HepG2 (cell line): ENCODE results near the gene PHRF1. TPM values are rescaled to one million over a fixed set of nuclear protein-coding genes. Genes with fewer than 3 reads are reported as not detected.

Experiments
- ATAC-seq: fragments of 200-7000 bp; cut with Tn5 transposase; 3 replicates; pipeline ENCODE4 v1.9.1; 2020; ENCODE audit warnings: mild to moderate bottlenecking, moderate library complexity
- BruUV-seq: library from RNA; stranded (reverse); fragments of 400-500 nt; replicated peaks from 2 replicates; lab custom pipeline; 2021; lab: Mats Ljungman, UMichigan
- CTCF ChIA-PET: fragments of 300-600 bp; formaldehyde crosslinking; extraction: SDS; loops from one replicate; lab custom pipeline; 2021; ENCODE audit warnings: low total read pairs, inconsistent platforms, low intra/inter-chr PET ratio; lab: Yijun Ruan, JAX
- POLR2A ChIA-PET: fragments of 350-600 bp; sonication (Branson Sonifier 250); formaldehyde crosslinking; loops from one replicate; lab custom pipeline; 2020; ENCODE audit warnings: antibody characterized with exemption, inconsistent platforms; lab: Yijun Ruan, JAX
- DNase-seq: peaks from one replicate; pipeline ENCODE4 v3.0.0-alpha.2; 2015; ENCODE audit warnings: low spot score
- FAIRE-seq: peaks from 3 replicates; lab custom pipeline; 2011; peaks lifted over from hg19 to GRCh38; lab: Jason Lieb, UNC
- H2AFZ ChIP-seq: one replicate; pipeline ENCODE4 v1.6.1; 2011; ENCODE audit warnings: low read length, inconsistent platforms
- H3K27ac ChIP-seq: fragments of 300-600 bp; 3 replicates; pipeline ENCODE4 v1.8.0; 2011; ENCODE audit warnings: mixed run types, mild to moderate bottlenecking, mixed read lengths, low read length, inconsistent platforms; ENCODE audit not compliant: insufficient read depth; ENCODE audit errors: extremely low read length
- H3K27me3 ChIP-seq, 2 experiments: fragments of 200-600 bp in 1 of 2; 2 replicates in 1 of 2; 3 replicates in 1 of 2; pipeline versions ENCODE4 v1.6.0 to v1.8.0; 2011; ENCODE audit warnings: low read length in 2 of 2, mild to moderate bottlenecking in 2 of 2, moderate library complexity in 2 of 2, inconsistent platforms in 1 of 2; ENCODE audit not compliant: insufficient read depth in 2 of 2, control insufficient read depth in 1 of 2
- H3K36me3 ChIP-seq, 2 experiments: fragments of 200-600 bp in 1 of 2; replicated peaks in 1 of 2; 2 replicates in 1 of 2; 3 replicates in 1 of 2; pipeline versions ENCODE4 v1.5.1 to v1.8.0; 2011; ENCODE audit warnings: low read length in 2 of 2, inconsistent platforms in 1 of 2; ENCODE audit not compliant: insufficient read depth in 2 of 2, control insufficient read depth in 1 of 2
- H3K4me1 ChIP-seq: 2 replicates; pipeline ENCODE4 v1.5.1; 2012; ENCODE audit warnings: low read length, inconsistent platforms; ENCODE audit not compliant: insufficient read depth
- H3K4me2 ChIP-seq: 2 replicates; pipeline ENCODE4 v1.6.0; 2011; ENCODE audit warnings: low read depth, low read length, inconsistent platforms
- H3K4me3 ChIP-seq, 3 experiments: fragments of 200-600 bp in 1 of 3; sonication (generic), shearing (Covaris generic) in 1 of 3; replicated peaks in 1 of 3; 2 replicates each; pipeline ENCODE4 v1.5.1; 2011 to 2016; ENCODE audit warnings: low read length in 3 of 3, inconsistent platforms in 2 of 3, low read depth in 2 of 3, mild to moderate bottlenecking in 2 of 3, control low read depth in 1 of 3, mixed read lengths in 1 of 3; ENCODE audit not compliant: insufficient read depth in 1 of 3
- H3K79me2 ChIP-seq: one replicate; pipeline ENCODE4 v1.6.1; 2011; ENCODE audit warnings: low read length, inconsistent platforms; ENCODE audit not compliant: insufficient read depth
- H3K9ac ChIP-seq: 2 replicates; pipeline ENCODE4 v1.6.0; 2011; ENCODE audit warnings: mild to moderate bottlenecking, low read depth, low read length, inconsistent platforms; ENCODE audit not compliant: insufficient read depth
- H3K9me3 ChIP-seq: 2 replicates; pipeline ENCODE4 v1.5.1; 2012; ENCODE audit warnings: mild to moderate bottlenecking, low read length
- H4K20me1 ChIP-seq: 2 replicates; pipeline ENCODE4 v1.6.0; 2011; ENCODE audit warnings: inconsistent platforms, mild to moderate bottlenecking, low read length, moderate library complexity; ENCODE audit not compliant: insufficient read depth
- AGO2 ChIP-seq: fragments of 200-400 bp; formaldehyde crosslinking; optimal IDR thresholded peaks from 2 replicates; pipeline ENCODE3; 2017; ENCODE audit warnings: mild to moderate bottlenecking, low read depth, low read length, moderate library complexity
- SATB2 ChIP-seq: sonication (generic); formaldehyde crosslinking; IDR thresholded peaks from 2 replicates; pipeline ENCODE4 v1.5.0; 2020; ENCODE audit warnings: missing genetic modification reagents
- ZSCAN22 ChIP-seq: sonication (generic); formaldehyde crosslinking; IDR thresholded peaks from 2 replicates; pipeline ENCODE4 v1.4.0; 2020; ENCODE audit warnings: mild to moderate bottlenecking, missing genetic modification reagents
- WGBS: methylation state at CpG from one replicate; pipeline ENCODE4 v1.1.6; 2017; ENCODE audit warnings: low lambda C conversion rate; 5-methylcytosine and 5-hydroxymethylcytosine counted together
- in situ Hi-C: cut with HindIII; loops from 2 replicates; pipeline ENCODE4 v1.10.0; 2017; ENCODE audit warnings: low pct_unique_long_range_greater_than_20kb; ENCODE audit not compliant: extremely low pct_ligation_motif_present
- intact Hi-C: fragments of 100-400 bp; cut with micrococcal nuclease; formaldehyde crosslinking; loops from one replicate; pipeline ENCODE4 v1.10.0; 2022; ENCODE audit not compliant: unreplicated experiment
- polyA plus RNA-seq, 8 experiments: library from polyadenylated mRNA; depleted of rRNA in 3 of 8; stranded (reverse) in 7 of 8; unstranded in 1 of 8; fragments of >200 nt; fragmentation: Illumina TruSeq in 4 of 8; extraction: Trizol in 4 of 8; gene quantifications; 2 replicates each; pipeline versions ENCODE4 v1.2.1 to v1.2.3, GENCODE V29; 2011 to 2016; ENCODE audit warnings: low read depth in 4 of 8, missing spikeins in 1 of 8, mixed read lengths in 1 of 8; ENCODE audit not compliant: insufficient read depth in 1 of 8
- total RNA-seq, 5 experiments: library from RNA; depleted of rRNA; stranded (reverse); fragments of >200 nt; fragmentation: Illumina TruSeq; extraction: Trizol; gene quantifications; 2 replicates each; pipeline ENCODE4 v1.2.3, GENCODE V29; 2016; ENCODE audit warnings: low read depth in 1 of 5
- TF ChIP-seq, protein P1 (sequence below): sonication (generic); formaldehyde crosslinking; IDR thresholded peaks from 2 replicates; pipeline ENCODE4 v1.5.1; 2020; ENCODE audit warnings: mild to moderate bottlenecking, missing genetic modification reagents, borderline replicate concordance

The PHRF1 gene
- total and polyA plus RNA-seq, 2 of the 13 experiments (the other 11 are each of a cell fraction or from before 2014, with no cell fraction given), result 8.2 to 16.7 TPM

DNA sequence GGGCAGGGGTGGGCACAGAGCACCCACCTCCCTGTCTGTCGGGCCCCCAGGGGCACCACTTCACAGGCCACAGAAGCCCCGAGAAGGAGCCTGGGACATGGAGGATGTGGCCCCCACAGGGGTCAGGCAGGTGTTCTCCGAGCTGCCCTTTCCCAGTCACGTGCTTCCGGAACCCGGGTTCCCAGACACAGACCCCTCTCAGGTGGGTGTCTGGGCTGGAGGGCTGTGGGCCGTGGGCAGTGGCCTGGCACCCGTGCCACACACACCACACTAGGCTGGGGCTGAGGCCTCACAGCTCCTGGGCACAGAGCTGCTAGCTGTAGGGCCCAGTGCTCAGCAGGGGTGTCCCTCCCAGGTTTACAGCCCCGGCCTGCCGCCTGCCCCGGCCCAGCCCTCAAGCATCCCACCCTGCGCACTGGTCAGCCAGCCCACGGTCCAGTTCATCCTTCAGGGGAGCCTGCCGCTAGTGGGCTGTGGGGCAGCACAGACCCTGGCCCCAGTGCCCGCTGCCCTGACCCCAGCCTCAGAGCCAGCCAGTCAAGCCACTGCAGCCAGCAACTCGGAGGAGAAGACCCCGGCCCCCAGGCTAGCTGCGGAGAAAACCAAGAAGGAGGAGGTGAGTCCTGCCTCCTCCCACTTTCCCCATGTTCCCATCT lies 34.0 kb downstream of the PHRF1 start:
- Histone ChIP-seq H3K9me3 (no peaks in the 10 kb centered on the region), H3K27ac (no peak overlapping the region), H3K9ac (no peak overlapping the region), H3K27me3 (no peaks in the 10 kb centered on the region), H3K4me1 (no peaks in the 10 kb centered on the region), H2AFZ (no peak overlapping the region), H4K20me1 (peaks cover 3% of the 10 kb centered on the region; the same call in 1 of the 2 replicates), H3K4me3 (no peak overlapping the region), H3K4me2 (no peak overlapping the region), H3K79me2 (no peaks in the 10 kb centered on the region), H3K36me3 (peaks cover 47 to 82% of the 10 kb centered on the region in 2 experiments; a peak in 4 of 5 replicates)
- TF ChIP-seq SATB2 (CRISPR knock-in tag) (no peak), AGO2 (peak; percentile 83)
- in situ Hi-C loops, result no loop called here
- FAIRE-seq, result no peak
- BruUV-seq, result no TSS peak
- DNase-seq, result no peak
- ChIA-PET CTCF (no interaction called here), POLR2A (no interaction called here)
- no peak for ATAC-seq
- WGBS, result 98% methylated on average over 8 of the region's 18 CpGs
- intact Hi-C loops, result loop anchor here (10.0 kb wide), 1 partner anchor 55 kb away; no protein-coding TSS in a partner anchor

DNA sequence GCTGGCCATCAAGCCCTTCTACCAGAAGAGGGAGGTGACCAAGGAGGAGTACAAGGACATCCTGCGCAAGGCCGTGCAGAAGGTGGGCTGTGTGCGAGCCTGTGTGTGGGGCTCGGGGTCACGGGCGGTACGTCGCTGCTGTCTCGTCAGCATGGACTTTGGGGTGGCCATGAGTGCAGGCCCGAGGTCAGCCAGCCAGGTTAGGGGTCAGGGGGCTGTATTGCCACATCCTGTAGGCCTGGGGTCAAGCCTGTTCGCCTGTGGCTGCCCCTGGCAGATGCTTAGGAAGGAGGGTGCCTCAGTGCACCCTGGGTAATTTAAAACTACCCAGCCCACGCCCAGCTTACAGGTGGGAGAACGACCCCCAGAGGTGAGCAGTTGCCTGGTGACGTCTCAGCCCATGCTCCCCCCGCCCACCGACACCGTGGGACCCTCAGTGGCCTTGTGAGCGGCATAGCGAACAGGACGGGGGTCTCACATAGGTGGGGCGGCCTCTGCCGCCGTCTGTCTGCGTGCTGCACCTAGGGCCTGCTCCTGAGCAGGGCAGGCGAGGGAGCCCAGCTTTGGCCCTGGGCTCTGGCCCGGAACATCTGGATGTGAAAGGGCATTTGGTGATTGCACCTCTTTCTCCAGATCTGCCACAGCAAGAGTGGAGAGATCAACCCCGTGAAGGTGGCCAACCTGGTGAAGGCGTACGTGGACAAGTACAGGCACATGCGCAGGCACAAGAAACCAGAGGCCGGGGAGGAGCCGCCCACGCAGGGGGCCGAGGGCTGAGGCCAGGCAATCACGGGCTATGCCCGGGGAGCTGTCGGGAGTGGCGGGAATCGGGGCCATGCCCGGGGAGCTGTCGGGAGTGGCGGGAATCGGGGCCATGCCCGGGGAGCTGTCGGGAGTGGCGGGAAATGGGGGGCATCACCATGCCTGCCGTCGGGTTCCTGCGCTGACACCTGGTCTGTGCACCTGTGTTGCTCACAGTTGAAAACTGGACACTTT lies 35.0 kb downstream of the PHRF1 start:
- no TSS peak for BruUV-seq

More for the DNA sequence above, 35.0 kb downstream of the PHRF1 start:
- Histone ChIP-seq H3K27ac (no peak overlapping the region), H3K9ac (no peak overlapping the region), H3K4me1 (no peaks in the 10 kb centered on the region), H3K4me2 (no peak overlapping the region), H2AFZ (no peak overlapping the region), H4K20me1 (peaks cover 3% of the 10 kb centered on the region; the same call in 1 of the 2 replicates), H3K9me3 (no peaks in the 10 kb centered on the region), H3K27me3 (no peaks in the 10 kb centered on the region), H3K36me3 (peaks cover 41 to 73% of the 10 kb centered on the region in 2 experiments; a peak in 4 of 5 replicates), H3K4me3 (no peak overlapping the region), H3K79me2 (no peaks in the 10 kb centered on the region)
- CTCF ChIA-PET, result no interaction called here
- intact Hi-C loops (loop anchor here (10.0 kb wide), 1 partner anchor 56 kb away; no protein-coding TSS in a partner anchor), in situ Hi-C loops (no loop called here)
- ATAC-seq, result no peak
- no peak for FAIRE-seq
- POLR2A ChIA-PET, result no interaction called here
- WGBS, result 99% methylated on average over 40 of the region's 49 CpGs
- DNase-seq, result no peak
- TF ChIP-seq ZSCAN22 (no peak), AGO2 (peak; percentile 31)
- TF ChIP-seq, protein P1, sequence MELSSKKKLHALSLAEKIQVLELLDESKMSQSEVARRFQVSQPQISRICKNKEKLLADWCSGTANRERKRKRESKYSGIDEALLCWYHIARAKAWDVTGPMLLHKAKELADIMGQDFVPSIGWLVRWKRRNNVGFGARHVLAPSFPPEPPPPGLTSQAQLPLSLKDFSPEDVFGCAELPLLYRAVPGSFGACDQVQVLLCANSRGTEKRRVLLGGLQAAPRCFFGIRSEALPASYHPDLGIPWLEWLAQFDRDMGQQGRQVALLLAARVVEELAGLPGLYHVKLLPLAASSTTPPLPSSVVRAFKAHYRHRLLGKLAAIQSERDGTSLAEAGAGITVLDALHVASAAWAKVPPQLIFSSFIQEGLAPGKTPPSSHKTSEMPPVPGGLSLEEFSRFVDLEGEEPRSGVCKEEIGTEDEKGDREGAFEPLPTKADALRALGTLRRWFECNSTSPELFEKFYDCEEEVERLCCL, result no peak
- TF ChIP-seq, all 625 proteins: peak for 1
